H1 (cell line): Measurements from ENCODE around the gene NEGR1. TPM values are rescaled to one million over a fixed set of nuclear protein-coding genes. Genes with fewer than 3 reads are reported as not detected.

ENCODE experiments used
- CTCF ChIA-PET: fragments of 300-600 bp; sonication (Branson Sonifier 250); formaldehyde crosslinking; loops from one replicate; lab custom pipeline; 2021; ENCODE audit not compliant: partially characterized antibody; lab: Charles Lee
- POLR2A ChIA-PET: fragments of 300-600 bp; sonication (Branson Sonifier 250); formaldehyde crosslinking; loops from one replicate; lab custom pipeline; 2021; ENCODE audit warnings: inconsistent platforms; ENCODE audit not compliant: partially characterized antibody; lab: Charles Lee
- DNase-seq, 2 experiments: peaks; one replicate each; pipeline versions ENCODE4 v3.0.0 to v3.0.0-alpha.2; 2010 to 2022; ENCODE audit warnings: low spot score in 2 of 2, low read depth in 1 of 2, mixed read lengths in 1 of 2
- FAIRE-seq: peaks from 2 replicates; lab custom pipeline; 2011; peaks lifted over from hg19 to GRCh38; lab: Jason Lieb, UNC
- H2AFZ ChIP-seq: 2 replicates; pipeline ENCODE4 v1.8.1; 2012; ENCODE audit warnings: low read length, inconsistent platforms
- H2AK5ac ChIP-seq: 2 replicates; pipeline ENCODE4 v1.6.1; 2013; ENCODE audit warnings: low read depth, low read length
- H2BK120ac ChIP-seq: replicated peaks from 2 replicates; pipeline ENCODE3; 2013; ENCODE audit warnings: low read depth, low read length, inconsistent platforms
- H2BK12ac ChIP-seq: 2 replicates; pipeline ENCODE4 v1.6.1; 2013; ENCODE audit warnings: low read depth, low read length
- H2BK15ac ChIP-seq: 2 replicates; pipeline ENCODE4 v1.6.1; 2013; ENCODE audit warnings: low read length
- H2BK20ac ChIP-seq: 2 replicates; pipeline ENCODE4 v1.6.1; 2013; ENCODE audit warnings: low read length
- H2BK5ac ChIP-seq: 2 replicates; pipeline ENCODE4 v1.6.1; 2013; ENCODE audit warnings: low read depth, low read length
- H3K14ac ChIP-seq: 2 replicates; pipeline ENCODE4 v1.6.1; 2013; ENCODE audit warnings: inconsistent platforms; ENCODE audit not compliant: insufficient read length
- H3K18ac ChIP-seq: 2 replicates; pipeline ENCODE4 v1.6.1; 2013; ENCODE audit warnings: low read length; ENCODE audit errors: extremely low read depth
- H3K23ac ChIP-seq: 2 replicates; pipeline ENCODE4 v1.6.1; 2013; ENCODE audit warnings: inconsistent platforms; ENCODE audit not compliant: insufficient read length
- H3K23me2 ChIP-seq: 2 replicates; pipeline ENCODE4 v1.6.1; 2013; ENCODE audit warnings: low read depth, low read length
- H3K27ac ChIP-seq: 2 replicates; pipeline ENCODE4 v1.6.1; 2011; ENCODE audit warnings: low read depth, low read length, inconsistent platforms
- H3K27me3 ChIP-seq, 4 experiments: replicated peaks in 1 of 4; 1 replicate in 1 of 4; 2 replicates in 3 of 4; pipeline versions ENCODE4 v1.6.1 to v1.8.1; 2011 to 2013; ENCODE audit warnings: low read length in 3 of 4, mild to moderate bottlenecking in 3 of 4, inconsistent platforms in 2 of 4, mixed read lengths in 2 of 4, moderate library complexity in 1 of 4; ENCODE audit not compliant: control insufficient read depth in 3 of 4, insufficient read depth in 3 of 4; ENCODE audit errors: extremely low read depth in 1 of 4
- H3K36me3 ChIP-seq, 4 experiments: 2 replicates each; pipeline versions ENCODE4 v1.6.1 to v1.8.1; 2011 to 2013; ENCODE audit warnings: mild to moderate bottlenecking in 4 of 4, low read length in 3 of 4, moderate library complexity in 2 of 4, control low read depth in 1 of 4, inconsistent platforms in 1 of 4; ENCODE audit not compliant: insufficient read depth in 4 of 4, control insufficient read depth in 2 of 4
- H3K4ac ChIP-seq: replicated peaks from 2 replicates; pipeline ENCODE3; 2013; ENCODE audit warnings: low read length, low read depth, mixed read lengths, inconsistent platforms; ENCODE audit not compliant: insufficient read length
- H3K4me1 ChIP-seq, 4 experiments: replicated peaks in 1 of 4; 1 replicate in 1 of 4; 2 replicates in 3 of 4; pipeline versions ENCODE4 v1.6.1 to v1.8.1; 2011 to 2013; ENCODE audit warnings: low read length in 3 of 4, inconsistent platforms in 2 of 4, mixed read lengths in 1 of 4; ENCODE audit not compliant: insufficient read depth in 4 of 4, control insufficient read depth in 3 of 4
- H3K4me2 ChIP-seq, 2 experiments: 2 replicates each; pipeline versions ENCODE4 v1.6.1 to v1.8.1; 2011 to 2013; ENCODE audit warnings: low read depth in 2 of 2, low read length in 2 of 2, control low read depth in 1 of 2, inconsistent platforms in 1 of 2, mild to moderate bottlenecking in 1 of 2; ENCODE audit not compliant: insufficient read depth in 1 of 2
- H3K4me3 ChIP-seq, 4 experiments: fragments of 200-600, 300-600 bp in 1 of 4; sonication (generic), shearing (Covaris generic), sonication (Bioruptor Twin) in 1 of 4; 2 replicates each; pipeline versions ENCODE4 v1.5.1 to v1.8.1; 2011 to 2016; ENCODE audit warnings: low read length in 4 of 4, low read depth in 3 of 4, control low read depth in 2 of 4, inconsistent platforms in 2 of 4, mild to moderate bottlenecking in 2 of 4, mixed read lengths in 1 of 4, moderate library complexity in 1 of 4; ENCODE audit not compliant: insufficient read depth in 2 of 4; ENCODE audit errors: extremely low read depth in 1 of 4
- H3K56ac ChIP-seq: replicated peaks from 2 replicates; pipeline ENCODE3; 2013; ENCODE audit warnings: low read depth, mild to moderate bottlenecking, mixed read lengths, low read length, inconsistent platforms; ENCODE audit not compliant: insufficient read length
- H3K79me1 ChIP-seq: 2 replicates; pipeline ENCODE4 v1.6.1; 2013; ENCODE audit warnings: low read depth, low read length, control low read depth
- H3K79me2 ChIP-seq, 2 experiments: 2 replicates each; pipeline versions ENCODE4 v1.6.1 to v1.8.1; 2012 to 2013; ENCODE audit warnings: low read length in 2 of 2, mild to moderate bottlenecking in 2 of 2, inconsistent platforms in 1 of 2; ENCODE audit not compliant: insufficient read depth in 2 of 2, control insufficient read depth in 1 of 2
- H3K9ac ChIP-seq, 4 experiments: replicated peaks in 1 of 4; 1 replicate in 1 of 4; 2 replicates in 3 of 4; pipeline versions ENCODE4 v1.6.1 to v1.8.1; 2011 to 2013; ENCODE audit warnings: low read depth in 3 of 4, low read length in 3 of 4, control low read depth in 2 of 4, mild to moderate bottlenecking in 2 of 4, moderate library complexity in 2 of 4, inconsistent platforms in 1 of 4; ENCODE audit errors: extremely low read depth in 1 of 4
- H3K9me3 ChIP-seq, 2 experiments: 2 replicates each; pipeline versions ENCODE4 v1.6.1 to v1.8.1; 2012 to 2013; ENCODE audit warnings: mild to moderate bottlenecking in 2 of 2, moderate library complexity in 2 of 2, control low read depth in 1 of 2, inconsistent platforms in 1 of 2, low read depth in 1 of 2, low read length in 1 of 2, mixed read lengths in 1 of 2; ENCODE audit not compliant: insufficient read depth in 2 of 2
- H4K20me1 ChIP-seq, 2 experiments: replicated peaks in 1 of 2; 2 replicates each; pipeline versions ENCODE3 to v1.8.1; 2011 to 2013; ENCODE audit warnings: inconsistent platforms in 2 of 2, low read length in 2 of 2, mild to moderate bottlenecking in 1 of 2; ENCODE audit not compliant: insufficient read depth in 2 of 2, control insufficient read depth in 1 of 2
- H4K5ac ChIP-seq: 2 replicates; pipeline ENCODE4 v1.6.1; 2013; ENCODE audit warnings: low read length, low read depth, mixed read lengths, inconsistent platforms; ENCODE audit not compliant: insufficient read length
- H4K8ac ChIP-seq: 2 replicates; pipeline ENCODE4 v1.8.0; 2013; ENCODE audit warnings: mild to moderate bottlenecking, moderate library complexity, low read length, inconsistent platforms; ENCODE audit not compliant: insufficient read depth; ENCODE audit errors: extremely low read depth
- H4K91ac ChIP-seq: replicated peaks from 2 replicates; pipeline ENCODE3; 2013; ENCODE audit warnings: low read length, mixed read lengths, inconsistent platforms; ENCODE audit not compliant: insufficient read length
- ASH2L ChIP-seq: fragments of 200-600, 300-600 bp; sonication (generic); IDR thresholded peaks from one replicate; pipeline ENCODE4 v1.7.1; 2017; ENCODE audit warnings: low read length
- CHD1 ChIP-seq: IDR thresholded peaks from 2 replicates; pipeline ENCODE4 v1.6.1; 2012; ENCODE audit warnings: low read depth, low read length, improper control_type of control experiment
- SRF ChIP-seq: IDR thresholded peaks from 2 replicates; pipeline ENCODE4 v1.6.1; 2011; ENCODE audit warnings: mild to moderate bottlenecking, low read depth, low read length, moderate library complexity
- YY1 ChIP-seq: IDR thresholded peaks from 2 replicates; pipeline ENCODE4 v1.6.1; 2011; ENCODE audit warnings: low read depth, mild to moderate bottlenecking, low read length
- WGBS, 2 experiments: shearing (Covaris generic) in 1 of 2; methylation state at CpG; one replicate each; pipeline versions ENCODE4 v1.1.6 to v1.1.7; 2013 to 2015; ENCODE audit warnings: low lambda C conversion rate in 2 of 2, mixed read lengths in 2 of 2, inconsistent platforms in 1 of 2, low coverage in 1 of 2, missing lambda C conversion rate in 1 of 2; ENCODE audit not compliant: insufficient replicate concordance in 2 of 2, insufficient coverage in 1 of 2, insufficient read length in 1 of 2; ENCODE audit errors: extremely low coverage in 1 of 2, missing lambda C conversion rate in 1 of 2; 5-methylcytosine and 5-hydroxymethylcytosine counted together
- polyA plus RNA-seq, 7 experiments: library from polyadenylated mRNA; depleted of rRNA in 3 of 7; stranded (reverse) in 5 of 7; unstranded in 2 of 7; fragments of >200 nt in 5 of 7; fragments of 200-250 nt in 2 of 7; gene quantifications; 1 replicate in 5 of 7; 2 replicates in 1 of 7; 4 replicates in 1 of 7; pipeline versions ENCODE4 v1.2.1 to v1.2.3, GENCODE V29; 2011 to 2013; ENCODE audit warnings: missing spikeins in 2 of 7, mixed read lengths in 2 of 7
- total RNA-seq: library from RNA; stranded (reverse); fragmentation: NEBNext Ultra II Directional; extraction: Animal tissue kit (Norgen Biotek cat#: 25700); gene quantifications from 2 replicates; pipeline ENCODE4 v1.2.1, GENCODE V29; 2021

Gene NEGR1
- total and polyA plus RNA-seq, 2 of the 8 experiments (the other 6 are each of a cell fraction or from before 2014, with no cell fraction given), result 0.71 to 1.3 TPM

- no peak overlapping the region for H4K5ac ChIP-seq
- CTCF ChIA-PET, result interaction anchor here (0.6 kb wide), 1 partner anchor 309 kb away, joined by 3 read pairs; no protein-coding TSS in a partner anchor
- H2BK5ac ChIP-seq, result no peak overlapping the region
Measured at GRCh38 chr1:71698186-71698585, 584.2 kb downstream of the NEGR1 start.

More at GRCh38 chr1:71698186-71698585, 584.2 kb downstream of the NEGR1 start:
- DNase-seq, result no peak
- H3K79me2 ChIP-seq, result no peaks in the 10 kb centered on the region
- no peaks in the 10 kb centered on the region for H3K23me2 ChIP-seq
- POLR2A ChIA-PET, result no interaction called here
- H3K4me2 ChIP-seq, result no peak overlapping the region
- H4K8ac ChIP-seq, result no peak overlapping the region
- TF ChIP-seq YY1 (no peak), ASH2L (no peak), CHD1 (no peak), SRF (no peak)
- TF ChIP-seq, all 59 proteins: peak for 0
- Histone ChIP-seq H4K91ac (no peak overlapping the region), H3K27ac (no peak overlapping the region), H3K36me3 (no peaks in the 10 kb centered on the region), H2AK5ac (no peak overlapping the region), H3K9ac (no peak overlapping the region), H2AFZ (no peak overlapping the region), H2BK20ac (no peak overlapping the region), H3K56ac (no peak overlapping the region), H3K4me3 (no peak overlapping the region), H3K9me3 (no peaks in the 10 kb centered on the region; a peak in 1 of 4 replicates), H2BK12ac (no peak overlapping the region), H2BK120ac (no peak overlapping the region), H4K20me1 (no peaks in the 10 kb centered on the region), H3K27me3 (no peaks in the 10 kb centered on the region), H3K4ac (no peak overlapping the region), H3K14ac (no peak overlapping the region), H2BK15ac (no peak overlapping the region), H3K4me1 (no peaks in the 10 kb centered on the region), H3K79me1 (no peaks in the 10 kb centered on the region), H3K23ac (no peak overlapping the region), H3K18ac (no peak overlapping the region)
- no peak for FAIRE-seq
- 83% methylated on average over 1 of the region's 1 CpG; no CpG with 5 or more reads in 1 of the 2 experiments for WGBS, 2 experiments
